Ishikawa (cell line): ENCODE data around the gene HRNR.

Experiments
- CEBPB ChIP-seq: IDR thresholded peaks from 2 replicates; pipeline ENCODE4 v1.6.1; 2012
- EGR1 ChIP-seq: IDR thresholded peaks from 2 replicates; pipeline ENCODE4 v1.6.1; 2012
- EP300 ChIP-seq: IDR thresholded peaks from 2 replicates; pipeline ENCODE4 v1.6.1; 2012; ENCODE audit warnings: borderline replicate concordance
- REST ChIP-seq: IDR thresholded peaks from 2 replicates; pipeline ENCODE4 v1.6.1; 2012; ENCODE audit warnings: low read depth, mild to moderate bottlenecking
- YY1 ChIP-seq: IDR thresholded peaks from 2 replicates; pipeline ENCODE4 v1.6.1; 2012; ENCODE audit warnings: low read depth

- TF ChIP-seq REST (no peak), EP300 (no peak), YY1 (no peak), EGR1 (no peak), CEBPB (no peak)
Measured at GRCh38 chr1:152190589-152190988, 33.4 kb downstream of the HRNR start.
